PC-9 (cell line): ENCODE data around the gene PLB1. TPM values are rescaled to one million over a fixed set of nuclear protein-coding genes. Genes with fewer than 3 reads are reported as not detected.
A peak's percentile ranks its signal among the peaks of the same experiment; 100 is the strongest.

Source experiments
- BruUV-seq: library from RNA; stranded (reverse); fragments of 400-500 nt; replicated peaks from 2 replicates; lab custom pipeline; 2021; lab: Mats Ljungman, UMichigan
- CTCF ChIA-PET: fragments of 300-600 bp; sonication (Branson Sonifier 250); formaldehyde crosslinking; loops from one replicate; lab custom pipeline; 2022; ENCODE audit warnings: antibody characterized with exemption; lab: Charles Lee
- POLR2A ChIA-PET: fragments of 300-600 bp; sonication (Branson Sonifier 250); formaldehyde crosslinking; loops from one replicate; lab custom pipeline; 2022; ENCODE audit warnings: antibody characterized with exemption; ENCODE audit not compliant: unreplicated experiment; lab: Charles Lee
- DNase-seq, 2 experiments: peaks; one replicate each; pipeline versions ENCODE4 v3.0.0 to v3.0.0-alpha.2; 2015 to 2022; ENCODE audit warnings: mixed read lengths in 1 of 2
- H2AFZ ChIP-seq: fragments of 200-600 bp; sonication (generic); 2 replicates; pipeline ENCODE4 v1.8.1; 2017; ENCODE audit warnings: antibody characterized with exemption
- H3F3A ChIP-seq: fragments of 200-600 bp; sonication (generic); 2 replicates; pipeline ENCODE4 v1.8.1; 2017; ENCODE audit warnings: antibody characterized with exemption, mild to moderate bottlenecking, low read depth; ENCODE audit not compliant: insufficient read depth
- H3K27ac ChIP-seq: fragments of 200-600 bp; sonication (generic); 2 replicates; pipeline ENCODE4 v1.6.1; 2016; ENCODE audit warnings: mixed run types
- H3K27me3 ChIP-seq: fragments of 200-600 bp; sonication (generic); 2 replicates; pipeline ENCODE4 v1.6.1; 2016; ENCODE audit warnings: low read depth, mixed run types; ENCODE audit not compliant: insufficient read depth
- H3K36me3 ChIP-seq: fragments of 200-600 bp; sonication (generic); 2 replicates; pipeline ENCODE4 v1.6.1; 2016; ENCODE audit warnings: low read depth, mixed run types
- H3K4me1 ChIP-seq: fragments of 200-600 bp; sonication (generic); replicated peaks from 2 replicates; pipeline ENCODE4 v1.6.1; 2016; ENCODE audit warnings: mixed run types; ENCODE audit not compliant: insufficient read depth
- H3K4me2 ChIP-seq: fragments of 200-600 bp; sonication (generic); 2 replicates; pipeline ENCODE4 v1.6.1; 2017; ENCODE audit warnings: mixed run types
- H3K4me3 ChIP-seq: fragments of 200-600 bp; sonication (generic); 2 replicates; pipeline ENCODE4 v1.6.1; 2016; ENCODE audit warnings: mixed run types
- H3K79me2 ChIP-seq: fragments of 200-600 bp; sonication (generic); 2 replicates; pipeline ENCODE4 v1.6.1; 2017; ENCODE audit warnings: low read depth, mixed run types
- H3K9me2 ChIP-seq: fragments of 200-600 bp; sonication (generic); 2 replicates; pipeline ENCODE4 v1.8.1; 2017; ENCODE audit warnings: mild to moderate bottlenecking; ENCODE audit not compliant: insufficient read depth
- H3K9me3 ChIP-seq: fragments of 200-600 bp; sonication (generic); 2 replicates; pipeline ENCODE4 v1.8.1; 2016; ENCODE audit warnings: low read depth; ENCODE audit not compliant: insufficient read depth
- H4K20me1 ChIP-seq: fragments of 200-600 bp; sonication (generic); 2 replicates; pipeline ENCODE4 v1.8.1; 2017; ENCODE audit not compliant: insufficient read depth
- EZH2 ChIP-seq: fragments of 200-600 bp; sonication (generic); IDR thresholded peaks from 2 replicates; pipeline ENCODE4 v1.8.0; 2017; ENCODE audit warnings: antibody characterized with exemption, low read depth
- intact Hi-C: fragments of 100-400 bp; cut with micrococcal nuclease; formaldehyde crosslinking; loops from one replicate; pipeline ENCODE4 v1.10.0; 2022; ENCODE audit not compliant: unreplicated experiment
- total RNA-seq: library from RNA; stranded (reverse); gene quantifications from 2 replicates; pipeline ENCODE4 v1.2.3, GENCODE V29; 2021
- TF ChIP-seq, protein P1 (sequence below): fragments of 200-600 bp; sonication (generic); conservative IDR thresholded peaks from 2 replicates; pipeline ENCODE4 v1.6.1; 2017; ENCODE audit warnings: mixed run types, antibody characterized with exemption, mild to moderate bottlenecking, moderate library complexity

Gene PLB1
- total RNA-seq, 1 experiment from 2014 or later, result 2.7 TPM

DNA sequence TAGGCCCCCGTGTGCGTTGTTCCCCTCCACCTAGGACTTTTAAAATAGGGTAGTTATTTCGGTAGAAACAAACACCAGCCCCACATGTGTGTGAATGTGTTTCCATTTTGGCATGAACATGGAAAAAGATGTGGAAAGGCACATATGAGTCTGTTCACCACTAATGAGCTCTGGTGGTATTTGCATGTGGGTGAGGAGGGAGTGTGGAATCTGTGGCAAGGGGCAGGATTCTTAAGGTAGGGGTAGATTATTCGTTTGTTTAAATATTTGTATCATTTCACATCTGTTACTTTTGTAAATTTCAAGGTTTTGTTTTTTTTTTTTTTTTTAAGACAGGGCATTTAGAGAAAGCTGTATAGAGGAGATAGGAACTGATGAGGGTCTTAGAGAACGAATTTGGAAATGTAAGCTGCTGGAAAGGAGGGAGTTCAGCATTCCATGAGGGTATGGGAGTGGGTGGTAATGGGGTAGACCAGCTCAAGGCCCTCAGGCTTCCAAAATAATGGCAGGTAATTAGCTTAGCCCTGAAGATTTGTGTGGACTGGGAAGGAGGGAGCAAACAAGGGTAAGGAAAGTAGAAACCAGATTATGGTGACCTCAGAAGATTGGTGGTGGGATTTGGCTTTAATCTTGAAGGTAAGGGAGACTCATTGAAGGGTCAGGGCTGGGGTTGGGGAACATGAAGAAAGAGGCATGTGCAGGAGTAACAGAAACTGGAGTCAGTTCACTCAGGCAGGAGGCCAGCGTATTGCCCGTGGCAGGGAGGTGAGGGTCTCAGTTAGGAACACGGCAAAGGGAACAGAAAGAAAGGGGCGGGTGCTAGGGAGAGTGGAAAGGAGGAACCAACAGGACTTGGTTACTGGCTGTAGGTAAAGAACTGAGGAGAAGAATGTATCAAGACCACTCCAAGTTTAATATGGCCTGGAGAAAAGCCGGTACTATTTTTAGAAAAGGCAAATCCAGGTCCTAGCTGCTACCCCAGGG lies 123.6 kb downstream of the PLB1 start:
- Histone ChIP-seq H3K27me3 (no peaks in the 10 kb centered on the region), H2AFZ (no peak overlapping the region), H3K4me3 (no peak overlapping the region), H3K9me3 (no peaks in the 10 kb centered on the region), H3K4me1 (peaks cover 85% of the 10 kb centered on the region), H3K79me2 (no peaks in the 10 kb centered on the region), H3K4me2 (peak overlapping the region; percentile 56), H3K36me3 (no peaks in the 10 kb centered on the region), H3K27ac (peak overlapping the region; percentile 68), H4K20me1 (no peaks in the 10 kb centered on the region), H3F3A (peaks cover 46% of the 10 kb centered on the region), H3K9me2 (no peaks in the 10 kb centered on the region)
- intact Hi-C loops, result loop anchor here (2.0 to 5.0 kb wide), 2 partner anchors 37 to 53 kb away; no protein-coding TSS in a partner anchor
- ChIA-PET POLR2A (interaction anchor here (0.6 to 0.7 kb wide), 2 partner anchors 30 to 98 kb away, joined by 4 to 19 read pairs; no protein-coding TSS in a partner anchor), CTCF (interaction anchor here (0.6 to 0.8 kb wide), 2 partner anchors 79 to 159 kb away, joined by 3 to 5 read pairs; no protein-coding TSS in a partner anchor)
- BruUV-seq, result no TSS peak
- DNase-seq, result peak in 1 of 2 experiments; percentile 83
- TF ChIP-seq, protein P1, sequence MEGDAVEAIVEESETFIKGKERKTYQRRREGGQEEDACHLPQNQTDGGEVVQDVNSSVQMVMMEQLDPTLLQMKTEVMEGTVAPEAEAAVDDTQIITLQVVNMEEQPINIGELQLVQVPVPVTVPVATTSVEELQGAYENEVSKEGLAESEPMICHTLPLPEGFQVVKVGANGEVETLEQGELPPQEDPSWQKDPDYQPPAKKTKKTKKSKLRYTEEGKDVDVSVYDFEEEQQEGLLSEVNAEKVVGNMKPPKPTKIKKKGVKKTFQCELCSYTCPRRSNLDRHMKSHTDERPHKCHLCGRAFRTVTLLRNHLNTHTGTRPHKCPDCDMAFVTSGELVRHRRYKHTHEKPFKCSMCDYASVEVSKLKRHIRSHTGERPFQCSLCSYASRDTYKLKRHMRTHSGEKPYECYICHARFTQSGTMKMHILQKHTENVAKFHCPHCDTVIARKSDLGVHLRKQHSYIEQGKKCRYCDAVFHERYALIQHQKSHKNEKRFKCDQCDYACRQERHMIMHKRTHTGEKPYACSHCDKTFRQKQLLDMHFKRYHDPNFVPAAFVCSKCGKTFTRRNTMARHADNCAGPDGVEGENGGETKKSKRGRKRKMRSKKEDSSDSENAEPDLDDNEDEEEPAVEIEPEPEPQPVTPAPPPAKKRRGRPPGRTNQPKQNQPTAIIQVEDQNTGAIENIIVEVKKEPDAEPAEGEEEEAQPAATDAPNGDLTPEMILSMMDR, result no peak
- TF ChIP-seq EZH2, result no peak

DNA sequence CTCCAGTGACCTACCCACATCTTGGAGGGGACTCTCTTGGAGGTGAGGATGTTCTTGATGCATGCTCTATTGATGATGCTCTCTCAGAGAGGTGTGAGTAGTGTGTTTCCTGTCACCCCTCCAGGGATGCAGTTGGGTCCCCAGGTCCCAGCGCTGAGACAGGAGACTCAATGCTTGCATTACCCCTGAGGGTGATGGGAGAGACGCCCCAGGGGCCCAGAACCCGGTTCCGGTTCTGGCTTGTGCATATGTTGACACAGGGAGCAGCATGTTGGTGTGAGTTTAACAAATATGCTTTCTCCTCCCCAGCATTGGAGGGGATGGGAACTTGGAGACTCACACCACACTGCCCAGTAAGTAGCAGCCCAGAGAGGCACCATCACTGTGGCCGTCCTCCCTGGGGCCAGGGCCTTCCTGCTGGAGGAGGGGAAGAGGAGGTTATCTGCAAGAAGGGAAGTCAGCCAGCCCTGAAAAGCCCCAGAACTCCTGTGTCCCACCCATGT lies 124.5 kb downstream of the PLB1 start:
- H3K4me3 ChIP-seq, result no peak overlapping the region
- no peak for DNase-seq
- intact Hi-C loops, result loop anchor here (2.0 kb wide), 1 partner anchor 54 kb away; no protein-coding TSS in a partner anchor

More for the DNA sequence above, 124.5 kb downstream of the PLB1 start:
- no peaks in the 10 kb centered on the region for H3K9me2 ChIP-seq
- H3K4me2 ChIP-seq, result peak overlapping the region; percentile 69; the same call in 1 of the 2 replicates
- ChIA-PET CTCF (interaction anchor here (0.6 kb wide), 1 partner anchor 158 kb away, joined by 3 read pairs; no protein-coding TSS in a partner anchor), POLR2A (no interaction called here)
- no peaks in the 10 kb centered on the region for H3K9me3 ChIP-seq
- H3K27me3 ChIP-seq, result no peaks in the 10 kb centered on the region
- no peak overlapping the region for H2AFZ ChIP-seq
- peaks cover 38% of the 10 kb centered on the region for H3F3A ChIP-seq
- no TSS peak for BruUV-seq
- no peak for TF ChIP-seq EZH2
- TF ChIP-seq, protein P1, result no peak
- no peaks in the 10 kb centered on the region for H3K79me2 ChIP-seq
- peak overlapping the region; percentile 88 for H3K27ac ChIP-seq
- H4K20me1 ChIP-seq, result no peaks in the 10 kb centered on the region
- H3K36me3 ChIP-seq, result no peaks in the 10 kb centered on the region
- peaks cover 85% of the 10 kb centered on the region for H3K4me1 ChIP-seq
